SU-DHL-6 (cell line): ENCODE results near the gene SH3RF1.

Experiments
- H2AFZ ChIP-seq: fragments of 200-600 bp; sonication (generic); 2 replicates; pipeline ENCODE4 v1.6.1; 2014; ENCODE audit warnings: low read depth, mild to moderate bottlenecking, moderate library complexity, mixed read lengths, antibody characterized with exemption, low read length; ENCODE audit not compliant: severe bottlenecking
- H3F3A ChIP-seq: fragments of 200-600 bp; shearing (Covaris generic); 2 replicates; pipeline ENCODE4 v1.6.0; 2016; ENCODE audit warnings: antibody characterized with exemption, mild to moderate bottlenecking; ENCODE audit not compliant: insufficient read depth
- H3K27ac ChIP-seq: fragments of 200-600 bp; sonication (generic); 2 replicates; pipeline ENCODE4 v1.5.1; 2016; ENCODE audit warnings: low read depth, mild to moderate bottlenecking, low read length, moderate library complexity, mixed read lengths
- H3K27me3 ChIP-seq: fragments of 200-600 bp; sonication (generic), shearing (Covaris generic); 2 replicates; pipeline ENCODE4 v1.6.0; 2014; ENCODE audit warnings: mild to moderate bottlenecking, low read length
- H3K36me3 ChIP-seq: fragments of 200-600 bp; sonication (generic); 2 replicates; pipeline ENCODE4 v1.6.1; 2014; ENCODE audit warnings: mild to moderate bottlenecking, low read length, mixed read lengths
- H3K4me2 ChIP-seq: fragments of 300-600, 200-600 bp; shearing (Covaris generic), sonication (generic); 2 replicates; pipeline ENCODE4 v1.6.0; 2014; ENCODE audit warnings: low read length, low read depth, mild to moderate bottlenecking; ENCODE audit not compliant: poor library complexity, severe bottlenecking
- H3K4me3 ChIP-seq: fragments of 200-600 bp; sonication (generic); 2 replicates; pipeline ENCODE4 v1.5.1; 2014; ENCODE audit warnings: antibody characterized with exemption, low read length, mild to moderate bottlenecking, mixed read lengths; ENCODE audit not compliant: insufficient read depth, poor library complexity, severe bottlenecking
- H3K79me2 ChIP-seq: fragments of 200-600 bp; sonication (generic); 2 replicates; pipeline ENCODE4 v1.6.1; 2014; ENCODE audit warnings: mild to moderate bottlenecking, low read length, moderate library complexity; ENCODE audit not compliant: insufficient read depth
- H3K9ac ChIP-seq: fragments of 200-600 bp; sonication (generic); 2 replicates; pipeline ENCODE4 v1.7.0; 2014; ENCODE audit warnings: mild to moderate bottlenecking, low read length
- H3K9me2 ChIP-seq: fragments of 200-600 bp; sonication (generic); replicated peaks from 2 replicates; pipeline ENCODE4 v1.6.1; 2014; ENCODE audit warnings: low read length; ENCODE audit not compliant: insufficient read depth
- H3K9me3 ChIP-seq: fragments of 200-600 bp; sonication (generic); 2 replicates; pipeline ENCODE4 v1.6.1; 2014; ENCODE audit warnings: low read length, mixed read lengths; ENCODE audit not compliant: insufficient read depth
- H4K20me1 ChIP-seq: fragments of 200-600 bp; sonication (generic); 2 replicates; pipeline ENCODE4 v1.6.1; 2014; ENCODE audit warnings: low read depth, mild to moderate bottlenecking, antibody characterized with exemption, low read length, moderate library complexity, mixed read lengths
- CTCF ChIP-seq: fragments of 200-600 bp; sonication (generic); IDR thresholded peaks from one replicate; pipeline ENCODE4 v1.5.1; 2017; ENCODE audit warnings: antibody characterized with exemption, mild to moderate bottlenecking, low read length, moderate library complexity; ENCODE audit not compliant: insufficient read depth, poor library complexity, severe bottlenecking
- EZH2phosphoT487 ChIP-seq: fragments of 200-600 bp; sonication (generic), shearing (Covaris generic); conservative IDR thresholded peaks from 2 replicates; pipeline ENCODE4 v1.6.1; 2018; ENCODE audit warnings: mild to moderate bottlenecking, antibody characterized with exemption, low read length, moderate library complexity, mixed read lengths

Gene SH3RF1

DNA sequence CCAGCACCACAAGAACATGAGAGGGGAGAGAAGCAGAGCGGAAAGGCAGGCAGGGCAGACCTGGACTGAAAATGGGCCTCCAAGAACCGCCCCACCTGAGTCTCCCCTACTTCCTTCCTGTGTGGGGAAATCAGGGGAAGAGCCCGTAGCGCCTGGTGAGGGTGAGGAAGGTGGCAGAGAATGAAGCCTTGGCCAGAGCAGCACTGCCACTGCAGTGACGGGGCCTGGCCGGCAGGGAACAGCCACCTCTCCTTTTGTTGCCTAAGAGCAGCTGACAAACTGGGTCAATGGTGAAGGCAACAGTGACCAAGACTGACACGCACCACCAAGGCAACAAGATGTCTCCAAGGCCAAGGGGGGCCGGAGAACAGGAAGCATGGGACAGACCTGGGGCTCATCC, 202.3 kb downstream of the SH3RF1 start:
- Histone ChIP-seq H3K79me2 (no peaks in the 10 kb centered on the region), H3K9ac (no peak overlapping the region), H3K4me3 (no peak overlapping the region), H3K9me3 (no peaks in the 10 kb centered on the region), H3K36me3 (no peaks in the 10 kb centered on the region), H3K27me3 (no peaks in the 10 kb centered on the region), H4K20me1 (no peaks in the 10 kb centered on the region), H3K27ac (no peak overlapping the region), H3K4me2 (no peak overlapping the region), H3K9me2 (no peaks in the 10 kb centered on the region), H2AFZ (no peak overlapping the region), H3F3A (no peaks in the 10 kb centered on the region)
- no peak for TF ChIP-seq EZH2phosphoT487
- TF ChIP-seq CTCF: no peak

DNA sequence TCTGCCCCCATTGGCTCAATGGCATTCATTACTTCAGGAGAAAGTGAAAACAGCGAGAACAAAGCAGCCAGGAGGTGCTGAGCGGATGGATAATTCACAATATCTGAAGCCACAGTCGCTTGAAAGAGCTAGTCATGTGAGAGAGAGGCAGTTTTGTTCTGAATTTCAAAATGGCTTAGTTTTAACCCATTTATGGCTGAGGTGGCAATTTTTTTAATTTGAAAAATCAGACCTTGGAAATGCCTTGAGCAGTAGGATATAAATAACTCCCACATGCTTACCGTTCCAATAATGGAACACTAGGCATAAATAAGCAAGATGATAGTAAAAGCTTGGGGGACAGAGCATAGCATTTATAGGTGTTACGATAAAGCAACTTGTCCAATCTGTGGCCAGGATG, 203.8 kb downstream of the SH3RF1 start:
- no peak for TF ChIP-seq EZH2phosphoT487

GRCh38 chr4:169064296-169064695, 206.5 kb downstream of the SH3RF1 start:
- H3K27ac ChIP-seq: no peak overlapping the region
- TF ChIP-seq CTCF (no peak), EZH2phosphoT487 (no peak)
- no peaks in the 10 kb centered on the region for H3K79me2 ChIP-seq
- no peak overlapping the region for H3K4me2 ChIP-seq
- no peak overlapping the region for H2AFZ ChIP-seq
- no peak overlapping the region for H3K9ac ChIP-seq
- H3K9me2 ChIP-seq: no peaks in the 10 kb centered on the region
- H3K36me3 ChIP-seq: no peaks in the 10 kb centered on the region
- no peak overlapping the region for H3K4me3 ChIP-seq
- no peaks in the 10 kb centered on the region for H3F3A ChIP-seq
- H3K27me3 ChIP-seq: no peaks in the 10 kb centered on the region
- H3K9me3 ChIP-seq: no peaks in the 10 kb centered on the region
- H4K20me1 ChIP-seq: no peaks in the 10 kb centered on the region

More for the DNA sequence above, 203.8 kb downstream of the SH3RF1 start:
- no peaks in the 10 kb centered on the region for H3F3A ChIP-seq
- no peaks in the 10 kb centered on the region for H3K36me3 ChIP-seq
- H3K9me3 ChIP-seq: no peaks in the 10 kb centered on the region
- no peak overlapping the region for H3K27ac ChIP-seq
- H3K27me3 ChIP-seq: no peaks in the 10 kb centered on the region
- no peaks in the 10 kb centered on the region for H3K9me2 ChIP-seq
- no peak overlapping the region for H2AFZ ChIP-seq
- H4K20me1 ChIP-seq: no peaks in the 10 kb centered on the region
- no peak overlapping the region for H3K4me2 ChIP-seq
- H3K79me2 ChIP-seq: no peaks in the 10 kb centered on the region
- H3K4me3 ChIP-seq: no peak overlapping the region
- no peak overlapping the region for H3K9ac ChIP-seq

DNA sequence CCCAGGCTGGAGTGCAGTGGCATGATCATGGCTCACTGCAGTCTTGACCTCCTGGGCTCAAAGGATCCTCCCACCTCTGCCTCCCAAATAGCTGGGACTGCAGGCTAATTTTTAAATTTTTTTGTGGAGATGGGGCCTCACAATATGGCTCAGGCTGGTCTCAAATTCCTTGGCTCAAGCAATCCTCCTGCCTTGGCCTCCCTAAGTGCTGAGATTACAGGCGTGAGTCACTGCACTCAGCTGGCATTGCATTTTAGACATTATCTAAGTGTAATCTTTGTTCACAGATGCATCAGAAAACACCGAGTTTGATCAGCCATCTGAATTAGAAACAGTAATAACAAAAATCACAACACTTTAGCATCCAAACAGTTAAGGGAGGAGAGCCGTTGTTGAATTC, 207.3 kb downstream of the SH3RF1 start:
- Histone ChIP-seq H3F3A (no peaks in the 10 kb centered on the region), H3K79me2 (no peaks in the 10 kb centered on the region), H3K4me2 (no peak overlapping the region), H3K4me3 (no peak overlapping the region), H3K9me3 (no peaks in the 10 kb centered on the region), H4K20me1 (no peaks in the 10 kb centered on the region), H3K27ac (no peak overlapping the region), H3K9ac (no peak overlapping the region), H2AFZ (no peak overlapping the region), H3K27me3 (no peaks in the 10 kb centered on the region), H3K36me3 (no peaks in the 10 kb centered on the region), H3K9me2 (no peaks in the 10 kb centered on the region)
- TF ChIP-seq EZH2phosphoT487 (no peak), CTCF (no peak)
